HepG2 (cell line): ENCODE measurements around the gene SKP1. TPM values are rescaled to one million over a fixed set of nuclear protein-coding genes. Genes with fewer than 3 reads are reported as not detected.
A peak's percentile ranks its signal among the peaks of the same experiment; 100 is the strongest.

Experiments
- CBX2 ChIP-seq, 2 experiments: fragments of 200-600 bp in 1 of 2; sonication (generic); formaldehyde crosslinking in 1 of 2; IDR thresholded peaks; 2 replicates each; pipeline versions ENCODE4 v1.7.0 to v1.8.1; 2018 to 2022; ENCODE audit warnings: low read depth in 2 of 2, low read length in 1 of 2, mild to moderate bottlenecking in 1 of 2, missing genetic modification reagents in 1 of 2
- FOSL2 ChIP-seq: sonication (generic); formaldehyde crosslinking; IDR thresholded peaks from 2 replicates; pipeline ENCODE4 v1.4.0; 2020; ENCODE audit warnings: missing genetic modification reagents
- GPN1 ChIP-seq: sonication (generic); formaldehyde crosslinking; IDR thresholded peaks from 2 replicates; pipeline ENCODE4 v1.5.1; 2020; ENCODE audit warnings: missing genetic modification reagents, borderline replicate concordance
- HES4 ChIP-seq: sonication (generic); formaldehyde crosslinking; IDR thresholded peaks from 2 replicates; pipeline ENCODE4 v1.9.0; 2021; ENCODE audit warnings: mild to moderate bottlenecking, missing genetic modification reagents, borderline replicate concordance
- NFRKB ChIP-seq: fragments of 450-650 bp; IDR thresholded peaks from 2 replicates; pipeline ENCODE4 v1.6.1; 2017
- NFYB ChIP-seq: sonication (generic); formaldehyde crosslinking; IDR thresholded peaks from 2 replicates; pipeline ENCODE4 v1.4.0; 2020; ENCODE audit warnings: missing genetic modification reagents
- PLRG1 ChIP-seq: fragments of 450-650 bp; conservative IDR thresholded peaks from 2 replicates; pipeline ENCODE4 v1.6.1; 2016
- REXO4 ChIP-seq: sonication (generic); formaldehyde crosslinking; IDR thresholded peaks from 2 replicates; pipeline ENCODE4 v1.8.0; 2022; ENCODE audit warnings: missing genetic modification reagents, mild to moderate bottlenecking, borderline replicate concordance
- SKI ChIP-seq: fragments of 450-650 bp; IDR thresholded peaks from one replicate; pipeline ENCODE4 v1.6.1; 2018; ENCODE audit warnings: mild to moderate bottlenecking; ENCODE audit not compliant: partially characterized antibody
- SMARCC2 ChIP-seq: fragments of 450-650 bp; IDR thresholded peaks from 2 replicates; pipeline ENCODE4 v1.6.1; 2017; ENCODE audit warnings: antibody characterized with exemption, mild to moderate bottlenecking
- TBL1XR1 ChIP-seq: fragments of 150-350 bp; IDR thresholded peaks from 2 replicates; pipeline ENCODE4 v1.6.1; 2014; ENCODE audit warnings: borderline replicate concordance, low read length; ENCODE audit not compliant: partially characterized antibody
- TSC22D2 ChIP-seq: sonication (generic); formaldehyde crosslinking; IDR thresholded peaks from 2 replicates; pipeline ENCODE4 v1.5.1; 2020; ENCODE audit warnings: missing genetic modification reagents, mild to moderate bottlenecking, borderline replicate concordance
- ZFP90 ChIP-seq: sonication (generic); formaldehyde crosslinking; IDR thresholded peaks from 2 replicates; pipeline ENCODE4 v1.8.0; 2022; ENCODE audit warnings: missing genetic modification reagents, mild to moderate bottlenecking, inconsistent platforms, borderline replicate concordance
- ZNF460 ChIP-seq: sonication (generic); formaldehyde crosslinking; IDR thresholded peaks from 2 replicates; pipeline ENCODE4 v1.5.1; 2020; ENCODE audit warnings: missing genetic modification reagents, mild to moderate bottlenecking, borderline replicate concordance
- ZNF660 ChIP-seq: sonication (generic); formaldehyde crosslinking; IDR thresholded peaks from 2 replicates; pipeline ENCODE4 v1.5.1; 2020; ENCODE audit warnings: mild to moderate bottlenecking, low read depth, missing genetic modification reagents, borderline replicate concordance
- polyA plus RNA-seq, 8 experiments: library from polyadenylated mRNA; depleted of rRNA in 3 of 8; stranded (reverse) in 7 of 8; unstranded in 1 of 8; fragments of >200 nt; fragmentation: Illumina TruSeq in 4 of 8; extraction: Trizol in 4 of 8; gene quantifications; 2 replicates each; pipeline versions ENCODE4 v1.2.1 to v1.2.3, GENCODE V29; 2011 to 2016; ENCODE audit warnings: low read depth in 4 of 8, missing spikeins in 1 of 8, mixed read lengths in 1 of 8; ENCODE audit not compliant: insufficient read depth in 1 of 8
- total RNA-seq, 5 experiments: library from RNA; depleted of rRNA; stranded (reverse); fragments of >200 nt; fragmentation: Illumina TruSeq; extraction: Trizol; gene quantifications; 2 replicates each; pipeline ENCODE4 v1.2.3, GENCODE V29; 2016; ENCODE audit warnings: low read depth in 1 of 5
- TF ChIP-seq, protein P1 (sequence below): sonication (generic); formaldehyde crosslinking; IDR thresholded peaks from 2 replicates; pipeline ENCODE4; 2020; ENCODE audit warnings: missing genetic modification reagents, mild to moderate bottlenecking, borderline replicate concordance
- TF ChIP-seq, protein P2 (sequence below): sonication (generic); formaldehyde crosslinking; IDR thresholded peaks from 2 replicates; pipeline ENCODE4 v1.4.0; 2020; ENCODE audit warnings: missing genetic modification reagents, borderline replicate concordance
- TF ChIP-seq, protein P3 (sequence below): sonication (generic); formaldehyde crosslinking; IDR thresholded peaks from 2 replicates; pipeline ENCODE4 v1.5.1; 2020; ENCODE audit warnings: missing genetic modification reagents, mild to moderate bottlenecking, borderline replicate concordance
- TF ChIP-seq, protein P4 (sequence below): sonication (generic); formaldehyde crosslinking; IDR thresholded peaks from 2 replicates; pipeline ENCODE4 v1.5.0; 2020; ENCODE audit warnings: mild to moderate bottlenecking, missing genetic modification reagents, moderate library complexity

The SKP1 gene
- total and polyA plus RNA-seq, 2 of the 13 experiments (the other 11 are each of a cell fraction or from before 2014, with no cell fraction given) = 134 to 340 TPM

- TF ChIP-seq, protein P1, sequence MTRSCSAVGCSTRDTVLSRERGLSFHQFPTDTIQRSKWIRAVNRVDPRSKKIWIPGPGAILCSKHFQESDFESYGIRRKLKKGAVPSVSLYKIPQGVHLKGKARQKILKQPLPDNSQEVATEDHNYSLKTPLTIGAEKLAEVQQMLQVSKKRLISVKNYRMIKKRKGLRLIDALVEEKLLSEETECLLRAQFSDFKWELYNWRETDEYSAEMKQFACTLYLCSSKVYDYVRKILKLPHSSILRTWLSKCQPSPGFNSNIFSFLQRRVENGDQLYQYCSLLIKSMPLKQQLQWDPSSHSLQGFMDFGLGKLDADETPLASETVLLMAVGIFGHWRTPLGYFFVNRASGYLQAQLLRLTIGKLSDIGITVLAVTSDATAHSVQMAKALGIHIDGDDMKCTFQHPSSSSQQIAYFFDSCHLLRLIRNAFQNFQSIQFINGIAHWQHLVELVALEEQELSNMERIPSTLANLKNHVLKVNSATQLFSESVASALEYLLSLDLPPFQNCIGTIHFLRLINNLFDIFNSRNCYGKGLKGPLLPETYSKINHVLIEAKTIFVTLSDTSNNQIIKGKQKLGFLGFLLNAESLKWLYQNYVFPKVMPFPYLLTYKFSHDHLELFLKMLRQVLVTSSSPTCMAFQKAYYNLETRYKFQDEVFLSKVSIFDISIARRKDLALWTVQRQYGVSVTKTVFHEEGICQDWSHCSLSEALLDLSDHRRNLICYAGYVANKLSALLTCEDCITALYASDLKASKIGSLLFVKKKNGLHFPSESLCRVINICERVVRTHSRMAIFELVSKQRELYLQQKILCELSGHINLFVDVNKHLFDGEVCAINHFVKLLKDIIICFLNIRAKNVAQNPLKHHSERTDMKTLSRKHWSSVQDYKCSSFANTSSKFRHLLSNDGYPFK (CRISPR knock-in tag) = no peak
- TF ChIP-seq HES4 (CRISPR knock-in tag) (peak; percentile 76), CBX2 (IDR thresholded peaks at IDR 0.05; ENCODE audit: low read depth, low read length) (no peak), CBX2 (CRISPR knock-in tag; IDR thresholded peaks at IDR 0.05; ENCODE audit: low read depth) (no peak), GPN1 (CRISPR knock-in tag) (no peak), FOSL2 (no peak; the same call in none of the 2 replicates), NFYB (CRISPR knock-in tag) (no peak), ZNF660 (CRISPR knock-in tag) (0 out of 2 replicates have a peak, but pooled peaks have one; percentile 47), ZNF460 (peak; percentile 49; the same call in 1 of the 2 replicates), PLRG1 (no peak), TBL1XR1 (no peak), SMARCC2 (no peak), SKI (no peak), NFRKB (no peak), ZFP90 (CRISPR knock-in tag) (peak; percentile 92), REXO4 (CRISPR knock-in tag) (no peak), TSC22D2 (peak; percentile 86; the same call in 1 of the 2 replicates)
- TF ChIP-seq, protein P2, sequence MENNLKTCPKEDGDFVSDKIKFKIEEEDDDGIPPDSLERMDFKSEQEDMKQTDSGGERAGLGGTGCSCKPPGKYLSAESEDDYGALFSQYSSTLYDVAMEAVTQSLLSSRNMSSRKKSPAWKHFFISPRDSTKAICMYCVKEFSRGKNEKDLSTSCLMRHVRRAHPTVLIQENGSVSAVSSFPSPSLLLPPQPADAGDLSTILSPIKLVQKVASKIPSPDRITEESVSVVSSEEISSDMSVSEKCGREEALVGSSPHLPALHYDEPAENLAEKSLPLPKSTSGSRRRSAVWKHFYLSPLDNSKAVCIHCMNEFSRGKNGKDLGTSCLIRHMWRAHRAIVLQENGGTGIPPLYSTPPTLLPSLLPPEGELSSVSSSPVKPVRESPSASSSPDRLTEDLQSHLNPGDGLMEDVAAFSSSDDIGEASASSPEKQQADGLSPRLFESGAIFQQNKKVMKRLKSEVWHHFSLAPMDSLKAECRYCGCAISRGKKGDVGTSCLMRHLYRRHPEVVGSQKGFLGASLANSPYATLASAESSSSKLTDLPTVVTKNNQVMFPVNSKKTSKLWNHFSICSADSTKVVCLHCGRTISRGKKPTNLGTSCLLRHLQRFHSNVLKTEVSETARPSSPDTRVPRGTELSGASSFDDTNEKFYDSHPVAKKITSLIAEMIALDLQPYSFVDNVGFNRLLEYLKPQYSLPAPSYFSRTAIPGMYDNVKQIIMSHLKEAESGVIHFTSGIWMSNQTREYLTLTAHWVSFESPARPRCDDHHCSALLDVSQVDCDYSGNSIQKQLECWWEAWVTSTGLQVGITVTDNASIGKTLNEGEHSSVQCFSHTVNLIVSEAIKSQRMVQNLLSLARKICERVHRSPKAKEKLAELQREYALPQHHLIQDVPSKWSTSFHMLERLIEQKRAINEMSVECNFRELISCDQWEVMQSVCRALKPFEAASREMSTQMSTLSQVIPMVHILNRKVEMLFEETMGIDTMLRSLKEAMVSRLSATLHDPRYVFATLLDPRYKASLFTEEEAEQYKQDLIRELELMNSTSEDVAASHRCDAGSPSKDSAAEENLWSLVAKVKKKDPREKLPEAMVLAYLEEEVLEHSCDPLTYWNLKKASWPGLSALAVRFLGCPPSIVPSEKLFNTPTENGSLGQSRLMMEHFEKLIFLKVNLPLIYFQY (CRISPR knock-in tag) = peak; percentile 67
- TF ChIP-seq, protein P3, sequence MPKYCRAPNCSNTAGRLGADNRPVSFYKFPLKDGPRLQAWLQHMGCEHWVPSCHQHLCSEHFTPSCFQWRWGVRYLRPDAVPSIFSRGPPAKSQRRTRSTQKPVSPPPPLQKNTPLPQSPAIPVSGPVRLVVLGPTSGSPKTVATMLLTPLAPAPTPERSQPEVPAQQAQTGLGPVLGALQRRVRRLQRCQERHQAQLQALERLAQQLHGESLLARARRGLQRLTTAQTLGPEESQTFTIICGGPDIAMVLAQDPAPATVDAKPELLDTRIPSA (CRISPR knock-in tag) = peak; percentile 19; the same call in 1 of the 2 replicates
- TF ChIP-seq, protein P4, sequence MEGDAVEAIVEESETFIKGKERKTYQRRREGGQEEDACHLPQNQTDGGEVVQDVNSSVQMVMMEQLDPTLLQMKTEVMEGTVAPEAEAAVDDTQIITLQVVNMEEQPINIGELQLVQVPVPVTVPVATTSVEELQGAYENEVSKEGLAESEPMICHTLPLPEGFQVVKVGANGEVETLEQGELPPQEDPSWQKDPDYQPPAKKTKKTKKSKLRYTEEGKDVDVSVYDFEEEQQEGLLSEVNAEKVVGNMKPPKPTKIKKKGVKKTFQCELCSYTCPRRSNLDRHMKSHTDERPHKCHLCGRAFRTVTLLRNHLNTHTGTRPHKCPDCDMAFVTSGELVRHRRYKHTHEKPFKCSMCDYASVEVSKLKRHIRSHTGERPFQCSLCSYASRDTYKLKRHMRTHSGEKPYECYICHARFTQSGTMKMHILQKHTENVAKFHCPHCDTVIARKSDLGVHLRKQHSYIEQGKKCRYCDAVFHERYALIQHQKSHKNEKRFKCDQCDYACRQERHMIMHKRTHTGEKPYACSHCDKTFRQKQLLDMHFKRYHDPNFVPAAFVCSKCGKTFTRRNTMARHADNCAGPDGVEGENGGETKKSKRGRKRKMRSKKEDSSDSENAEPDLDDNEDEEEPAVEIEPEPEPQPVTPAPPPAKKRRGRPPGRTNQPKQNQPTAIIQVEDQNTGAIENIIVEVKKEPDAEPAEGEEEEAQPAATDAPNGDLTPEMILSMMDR (CRISPR knock-in tag) = peak; percentile 33
Measured at GRCh38 chr5:134176511-134177368, at the start of gene SKP1 (continued).
